GM13976 (cell line): ENCODE measurements around the gene AK3.
A peak's percentile ranks its signal among the peaks of the same experiment; 100 is the strongest.

Source experiments
- DNase-seq: peaks from one replicate; pipeline ENCODE4 v3.0.0; 2012; ENCODE audit warnings: low spot score
- CTCF ChIP-seq: IDR thresholded peaks from 2 replicates; pipeline ENCODE4 v1.5.1; 2012; ENCODE audit warnings: borderline replicate concordance, mild to moderate bottlenecking; ENCODE audit not compliant: insufficient read depth; ENCODE audit errors: extremely low read depth, missing control alignments, control extremely low read depth
- in situ Hi-C: fragments of 300-500 bp; cut with MboI; formaldehyde crosslinking; loops from one replicate; pipeline ENCODE4 v1.12.0; 2022; ENCODE audit warnings: low sequenced_read_pairs, mixed read lengths, inconsistent platforms; ENCODE audit not compliant: unreplicated experiment

The AK3 gene

GRCh38 chr9:4750023-4750673 is 9.1 kb upstream of the AK3 start:
- DNase-seq, result peak; percentile 36
- peak; percentile 51 for TF ChIP-seq CTCF
- in situ Hi-C loops, result loop anchor here (10.0 kb wide), 1 partner anchor 675 kb away; no protein-coding TSS in a partner anchor

- in situ Hi-C loops, result loop anchor here (10.0 kb wide), 1 partner anchor 846 kb away; no protein-coding TSS in a partner anchor
- no peak for TF ChIP-seq CTCF
- no peak for DNase-seq
Observed at GRCh38 chr9:4748612-4749011, 7.6 kb upstream of the AK3 start.

- no peak for TF ChIP-seq CTCF
- DNase-seq, result no peak
- in situ Hi-C loops, result loop anchor here (10.0 kb wide), 1 partner anchor 848 kb away; no protein-coding TSS in a partner anchor
Observed at GRCh38 chr9:4746278-4747030, 5.5 kb upstream of the AK3 start.

GRCh38 chr9:4743131-4743875 is 2.3 kb upstream of the AK3 start:
- in situ Hi-C loops, result loop anchor here (10.0 kb wide), 1 partner anchor 851 kb away; no protein-coding TSS in a partner anchor
- DNase-seq, result no peak
- TF ChIP-seq CTCF, result no peak

GRCh38 chr9:4742246-4742645 is 1.2 kb upstream of the AK3 start:
- no peak for TF ChIP-seq CTCF
- in situ Hi-C loops, result loop anchor here (10.0 kb wide), 1 partner anchor 853 kb away; no protein-coding TSS in a partner anchor
- no peak for DNase-seq

- in situ Hi-C loops, result loop anchor here (10.0 kb wide), 1 partner anchor 853 kb away; no protein-coding TSS in a partner anchor
- TF ChIP-seq CTCF, result no peak
- DNase-seq, result no peak
Observed at GRCh38 chr9:4741365-4742089, 525 bp upstream of the AK3 start.
